BJ (cell line): ENCODE results near the gene NELL1. TPM values are rescaled to one million over a fixed set of nuclear protein-coding genes. Genes with fewer than 3 reads are reported as not detected.

Experiments used
- CTCF ChIA-PET: fragments of 350-600 bp; formaldehyde crosslinking; extraction: SDS; loops from one replicate; lab custom pipeline; 2021; ENCODE audit warnings: antibody characterized with exemption, inconsistent platforms; lab: Yijun Ruan, JAX
- POLR2A ChIA-PET: fragments of 300-600 bp; sonication (Branson Sonifier 250); formaldehyde crosslinking; extraction: SDS; loops from one replicate; lab custom pipeline; 2021; ENCODE audit warnings: antibody characterized with exemption; lab: Charles Lee
- DNase-seq: peaks from one replicate; pipeline ENCODE4 v3.0.0-alpha.2; 2011; ENCODE audit warnings: low read depth
- H3K27me3 ChIP-seq: 2 replicates; pipeline ENCODE4 v1.6.0; 2011; ENCODE audit warnings: low read length; ENCODE audit not compliant: control insufficient read depth, insufficient read depth
- H3K36me3 ChIP-seq: 2 replicates; pipeline ENCODE4 v1.5.1; 2011; ENCODE audit warnings: low read length; ENCODE audit not compliant: control insufficient read depth, insufficient read depth
- H3K4me3 ChIP-seq: 2 replicates; pipeline ENCODE4 v1.5.1; 2011; ENCODE audit warnings: low read depth, mild to moderate bottlenecking, control low read depth, low read length
- polyA plus RNA-seq: library from polyadenylated mRNA; depleted of rRNA; stranded (reverse); fragments of >200 nt; gene quantifications from 2 replicates; pipeline ENCODE4 v1.2.3, GENCODE V29; 2011
- TF ChIP-seq, protein P1 (sequence below): IDR thresholded peaks from 2 replicates; pipeline ENCODE4 v1.5.1; 2011; ENCODE audit warnings: low read depth, mild to moderate bottlenecking, control low read depth, inconsistent platforms, low read length, moderate library complexity; ENCODE audit not compliant: insufficient read depth

The NELL1 gene
- polyA plus RNA-seq, 1 experiment, result not detected

DNA sequence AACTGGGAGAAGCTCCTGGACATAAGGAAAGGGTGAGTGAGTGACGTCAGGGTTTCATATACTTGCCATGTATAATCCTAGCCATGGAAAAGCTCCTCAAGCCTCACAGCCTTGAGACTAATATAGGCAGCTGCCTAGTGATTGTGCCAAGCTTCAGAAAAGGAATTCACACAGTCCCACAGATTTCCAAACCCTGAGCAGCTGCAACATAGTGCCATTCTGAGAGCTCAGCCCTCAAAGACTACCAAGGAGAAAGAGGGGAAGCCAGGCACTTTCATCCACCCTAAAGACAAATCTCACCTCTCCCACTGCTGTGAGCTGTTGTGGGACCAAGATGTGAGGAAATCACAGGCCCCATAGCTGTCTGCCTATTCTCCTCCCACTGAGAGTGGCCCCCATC lies 815.6 kb downstream of the NELL1 start:
- DNase-seq, result no peak
- CTCF ChIA-PET, result no interaction called here

DNA sequence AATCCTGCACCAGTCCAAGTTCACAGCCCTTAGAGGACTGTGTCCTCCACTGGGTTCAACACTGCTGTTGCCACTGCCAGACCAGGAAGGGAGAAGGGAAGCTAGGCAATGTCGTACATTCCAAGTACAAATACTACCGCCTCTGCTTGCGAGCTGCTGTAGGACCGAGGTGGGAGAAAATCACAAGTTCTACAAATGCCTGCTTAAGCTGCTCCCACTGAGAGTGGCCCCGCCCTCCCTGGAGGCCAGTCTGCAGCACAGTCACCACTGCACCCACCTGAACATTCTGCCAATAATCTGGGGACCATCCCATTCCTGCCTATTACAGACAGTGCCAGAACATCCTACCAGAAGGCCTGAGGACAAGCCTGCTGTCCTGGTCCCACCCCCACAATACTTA lies 816.0 kb downstream of the NELL1 start:
- Histone ChIP-seq H3K36me3 (no peaks in the 10 kb centered on the region), H3K4me3 (no peak overlapping the region), H3K27me3 (no peaks in the 10 kb centered on the region)
- TF ChIP-seq, protein P1, sequence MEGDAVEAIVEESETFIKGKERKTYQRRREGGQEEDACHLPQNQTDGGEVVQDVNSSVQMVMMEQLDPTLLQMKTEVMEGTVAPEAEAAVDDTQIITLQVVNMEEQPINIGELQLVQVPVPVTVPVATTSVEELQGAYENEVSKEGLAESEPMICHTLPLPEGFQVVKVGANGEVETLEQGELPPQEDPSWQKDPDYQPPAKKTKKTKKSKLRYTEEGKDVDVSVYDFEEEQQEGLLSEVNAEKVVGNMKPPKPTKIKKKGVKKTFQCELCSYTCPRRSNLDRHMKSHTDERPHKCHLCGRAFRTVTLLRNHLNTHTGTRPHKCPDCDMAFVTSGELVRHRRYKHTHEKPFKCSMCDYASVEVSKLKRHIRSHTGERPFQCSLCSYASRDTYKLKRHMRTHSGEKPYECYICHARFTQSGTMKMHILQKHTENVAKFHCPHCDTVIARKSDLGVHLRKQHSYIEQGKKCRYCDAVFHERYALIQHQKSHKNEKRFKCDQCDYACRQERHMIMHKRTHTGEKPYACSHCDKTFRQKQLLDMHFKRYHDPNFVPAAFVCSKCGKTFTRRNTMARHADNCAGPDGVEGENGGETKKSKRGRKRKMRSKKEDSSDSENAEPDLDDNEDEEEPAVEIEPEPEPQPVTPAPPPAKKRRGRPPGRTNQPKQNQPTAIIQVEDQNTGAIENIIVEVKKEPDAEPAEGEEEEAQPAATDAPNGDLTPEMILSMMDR, result no peak
- CTCF ChIA-PET, result no interaction called here
- POLR2A ChIA-PET, result no interaction called here
- no peak for DNase-seq

More for the DNA sequence above, 815.6 kb downstream of the NELL1 start:
- no peak overlapping the region for H3K4me3 ChIP-seq
- POLR2A ChIA-PET, result no interaction called here
- H3K36me3 ChIP-seq, result no peaks in the 10 kb centered on the region
- TF ChIP-seq, protein P1, result no peak
- H3K27me3 ChIP-seq, result no peaks in the 10 kb centered on the region

DNA sequence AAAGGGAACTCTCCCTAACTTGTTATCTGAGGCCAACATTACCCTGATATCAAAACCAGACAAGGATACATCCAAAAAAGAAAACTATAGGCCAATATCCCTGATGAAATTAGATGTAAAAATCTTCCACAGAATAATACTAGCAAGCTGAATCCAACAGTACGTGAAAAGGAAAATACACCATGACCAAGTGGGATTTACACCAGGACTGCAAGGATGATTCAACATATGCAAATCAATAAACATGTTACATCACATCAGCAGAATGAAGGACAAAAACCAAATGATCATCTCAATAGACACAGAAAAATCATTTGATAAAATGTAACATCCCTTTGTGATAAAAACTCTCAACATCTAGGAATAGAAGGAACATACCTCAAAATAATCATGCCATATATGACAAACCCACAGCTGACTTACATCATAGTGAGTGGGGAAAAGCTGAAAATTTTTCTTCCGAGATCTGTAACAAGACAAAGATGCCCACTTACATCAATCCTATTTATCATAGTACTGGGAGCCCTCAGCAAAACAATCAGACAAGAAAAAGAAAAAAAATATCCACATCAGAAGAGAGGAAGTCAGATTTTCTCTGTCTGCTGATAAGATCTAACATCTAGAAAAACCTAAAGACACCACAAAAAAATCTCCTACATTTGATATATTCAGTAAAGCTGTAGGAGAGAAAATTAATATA lies 820.2 kb downstream of the NELL1 start:
- Histone ChIP-seq H3K27me3 (no peaks in the 10 kb centered on the region), H3K36me3 (no peaks in the 10 kb centered on the region), H3K4me3 (no peak overlapping the region)
- CTCF ChIA-PET, result no interaction called here
- POLR2A ChIA-PET, result no interaction called here
- no peak for DNase-seq
- TF ChIP-seq, protein P1, result no peak

DNA sequence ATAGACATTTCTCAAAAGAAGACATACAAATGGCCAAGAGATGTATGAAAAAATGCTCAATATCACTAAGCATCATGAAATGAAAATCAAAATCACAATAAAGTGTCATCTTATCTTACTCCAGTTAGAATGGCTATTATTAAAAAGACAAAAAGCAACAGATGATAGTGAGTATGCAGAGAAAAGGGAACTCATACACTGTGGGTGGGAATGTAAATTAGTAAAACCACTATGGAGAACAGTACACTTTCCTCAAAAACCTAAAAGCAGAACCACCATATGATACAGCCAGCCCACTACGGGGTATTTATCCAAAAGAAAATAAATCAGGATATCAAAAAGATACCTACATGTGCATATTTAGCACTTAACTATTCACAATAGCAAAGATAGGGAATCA lies 823.5 kb downstream of the NELL1 start:
- ChIA-PET POLR2A (no interaction called here), CTCF (no interaction called here)
- no peak for DNase-seq
- no peaks in the 10 kb centered on the region for H3K27me3 ChIP-seq
- H3K4me3 ChIP-seq, result no peak overlapping the region
- TF ChIP-seq, protein P1, result no peak
- no peaks in the 10 kb centered on the region for H3K36me3 ChIP-seq

DNA sequence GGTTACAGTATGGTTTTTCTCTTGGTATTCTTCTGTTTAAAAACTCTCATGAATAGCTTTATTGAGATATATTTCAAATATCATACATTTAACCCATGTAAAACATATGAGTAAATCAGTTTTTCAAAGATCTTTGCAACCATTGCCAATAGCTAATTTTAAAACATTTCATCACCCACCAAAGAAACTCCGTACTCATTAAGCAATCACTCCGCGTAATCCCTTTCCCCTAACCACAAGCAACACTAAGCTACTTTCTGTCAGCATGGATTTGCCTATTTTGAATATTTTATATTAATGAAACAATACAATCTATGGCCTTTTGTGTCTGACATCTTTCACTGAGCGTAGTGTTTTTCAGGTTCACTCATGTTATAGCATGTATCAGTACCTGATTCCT lies 825.6 kb downstream of the NELL1 start:
- TF ChIP-seq, protein P1, result no peak
- H3K27me3 ChIP-seq, result no peaks in the 10 kb centered on the region
- CTCF ChIA-PET, result no interaction called here

More for the DNA sequence above, 825.6 kb downstream of the NELL1 start:
- Histone ChIP-seq H3K36me3 (no peaks in the 10 kb centered on the region), H3K4me3 (no peak overlapping the region)
- POLR2A ChIA-PET, result no interaction called here
- no peak for DNase-seq
